Mesothelial cell of epicardium (in vitro differentiated cells): Measurements from ENCODE around the gene WNT10A. TPM values are rescaled to one million over a fixed set of nuclear protein-coding genes. Genes with fewer than 3 reads are reported as not detected.

Source experiments
- DNase-seq, 2 experiments: peaks; one replicate each; pipeline ENCODE4 v3.0.0; 2021; ENCODE audit warnings: low spot score in 2 of 2; ENCODE audit not compliant: unreplicated experiment in 2 of 2
- H3K27ac Mint-ChIP-seq: 2 replicates; pipeline ENCODE4 v1.8.0; 2021; ENCODE audit warnings: mixed read lengths
- H3K27me3 Mint-ChIP-seq: 2 replicates; pipeline ENCODE4 v1.8.0; 2021; ENCODE audit warnings: low read depth, mixed read lengths
- H3K36me3 Mint-ChIP-seq: 2 replicates; pipeline ENCODE4 v1.8.0; 2021; ENCODE audit warnings: mixed read lengths
- H3K4me1 Mint-ChIP-seq: 2 replicates; pipeline ENCODE4 v1.8.0; 2021; ENCODE audit warnings: mixed read lengths
- H3K4me3 Mint-ChIP-seq: 2 replicates; pipeline ENCODE4 v1.8.0; 2021; ENCODE audit warnings: mild to moderate bottlenecking, moderate library complexity, mixed read lengths
- H3K9me3 Mint-ChIP-seq: 2 replicates; pipeline ENCODE4 v1.8.0; 2021; ENCODE audit warnings: mixed read lengths
- CTCF ChIP-seq: fragments of 200-600 bp; sonication (generic); IDR thresholded peaks from one replicate; pipeline ENCODE4 v1.5.0; 2021; ENCODE audit warnings: antibody characterized with exemption; ENCODE audit not compliant: unreplicated experiment
- total RNA-seq: library from RNA; stranded (reverse); gene quantifications from 3 replicates; pipeline ENCODE4 v1.2.1, GENCODE V29; 2021

Gene WNT10A
- total RNA-seq, 1 donor from 2014 or later = 53.2 TPM

DNA sequence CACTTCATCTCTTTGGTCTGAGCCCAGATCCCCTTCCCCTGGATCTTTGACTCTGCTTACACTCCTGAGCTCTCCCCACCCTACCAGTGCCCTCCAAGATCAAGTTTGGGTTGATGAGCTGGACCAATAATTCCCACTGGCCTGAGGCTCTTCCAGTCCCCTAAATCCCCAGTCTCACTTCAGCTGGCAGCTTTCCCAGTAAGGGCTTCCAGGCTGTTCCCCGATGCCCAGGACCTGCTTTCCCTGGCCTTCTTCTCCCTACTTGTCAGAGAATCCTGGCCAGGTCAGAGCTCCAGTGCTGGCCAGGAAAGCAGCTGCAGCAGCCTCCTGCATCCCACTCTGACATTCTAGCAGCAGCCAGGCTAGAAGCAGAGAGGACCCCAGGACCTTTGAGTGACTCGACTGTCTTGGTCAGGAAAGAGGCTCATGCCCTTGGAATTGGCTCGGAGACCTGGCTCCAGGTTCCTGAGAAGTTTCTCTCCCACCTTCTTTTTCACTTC is 17.6 kb upstream of the WNT10A start:
- peaks cover 35% of the 10 kb centered on the region for H3K27me3 Mint-ChIP-seq
- H3K36me3 Mint-ChIP-seq = peaks cover 6% of the 10 kb centered on the region
- peak in 1 of 2 experiments; percentile 28 for DNase-seq
- H3K4me1 Mint-ChIP-seq = peaks cover 76% of the 10 kb centered on the region
- peak overlapping the region; percentile 28 for H3K4me3 Mint-ChIP-seq
- peak overlapping the region; percentile 86 for H3K27ac Mint-ChIP-seq
- H3K9me3 Mint-ChIP-seq = no peaks in the 10 kb centered on the region
- TF ChIP-seq CTCF = no peak

- no peaks in the 10 kb centered on the region for H3K9me3 Mint-ChIP-seq
- peaks cover 29% of the 10 kb centered on the region for H3K27me3 Mint-ChIP-seq
- peak in 1 of 2 experiments; percentile 31 for DNase-seq
- H3K36me3 Mint-ChIP-seq = peaks cover 6% of the 10 kb centered on the region
- H3K4me3 Mint-ChIP-seq = peak overlapping the region; percentile 44
- H3K27ac Mint-ChIP-seq = peak overlapping the region; percentile 85
- peaks cover 68% of the 10 kb centered on the region for H3K4me1 Mint-ChIP-seq
- no peak for TF ChIP-seq CTCF
Measured at GRCh38 chr2:218865396-218865795, 15.3 kb upstream of the WNT10A start.

GRCh38 chr2:218865999-218866398 is 14.7 kb upstream of the WNT10A start:
- H3K27me3 Mint-ChIP-seq = peaks cover 31% of the 10 kb centered on the region
- peak; percentile 13 to 38 for DNase-seq
- TF ChIP-seq CTCF = no peak
- H3K4me1 Mint-ChIP-seq = peaks cover 68% of the 10 kb centered on the region
- H3K9me3 Mint-ChIP-seq = no peaks in the 10 kb centered on the region
- H3K36me3 Mint-ChIP-seq = peaks cover 6% of the 10 kb centered on the region
- H3K27ac Mint-ChIP-seq = peak overlapping the region; percentile 51
- peak overlapping the region; percentile 34 for H3K4me3 Mint-ChIP-seq

GRCh38 chr2:218867900-218868299 is 12.8 kb upstream of the WNT10A start:
- H3K36me3 Mint-ChIP-seq = peaks cover 6% of the 10 kb centered on the region
- peak overlapping the region; percentile 74 for H3K27ac Mint-ChIP-seq
- no peaks in the 10 kb centered on the region for H3K9me3 Mint-ChIP-seq
- peaks cover 33% of the 10 kb centered on the region for H3K27me3 Mint-ChIP-seq
- H3K4me1 Mint-ChIP-seq = peaks cover 69% of the 10 kb centered on the region
- DNase-seq = no peak
- H3K4me3 Mint-ChIP-seq = no peak overlapping the region
- no peak for TF ChIP-seq CTCF

GRCh38 chr2:218869064-218869463 is 11.6 kb upstream of the WNT10A start:
- H3K36me3 Mint-ChIP-seq = no peaks in the 10 kb centered on the region
- peak overlapping the region; percentile 69 for H3K27ac Mint-ChIP-seq
- no peaks in the 10 kb centered on the region for H3K9me3 Mint-ChIP-seq
- TF ChIP-seq CTCF = no peak
- H3K4me3 Mint-ChIP-seq = no peak overlapping the region
- H3K27me3 Mint-ChIP-seq = peaks cover 32% of the 10 kb centered on the region
- H3K4me1 Mint-ChIP-seq = peaks cover 63% of the 10 kb centered on the region
- no peak for DNase-seq

GRCh38 chr2:218870984-218871344 is 9.7 kb upstream of the WNT10A start:
- DNase-seq = no peak

More at GRCh38 chr2:218870984-218871344, 9.7 kb upstream of the WNT10A start:
- TF ChIP-seq CTCF = no peak
- no peak overlapping the region for H3K4me3 Mint-ChIP-seq
- peaks cover 47% of the 10 kb centered on the region for H3K27me3 Mint-ChIP-seq
- no peak overlapping the region for H3K27ac Mint-ChIP-seq
- H3K4me1 Mint-ChIP-seq = peaks cover 48% of the 10 kb centered on the region
- H3K36me3 Mint-ChIP-seq = peaks cover 3% of the 10 kb centered on the region
- H3K9me3 Mint-ChIP-seq = no peaks in the 10 kb centered on the region
